GM12891 (cell line): ENCODE results near the gene SCNN1A.

Source experiments
- POLR2A ChIP-seq: IDR thresholded peaks from 2 replicates; pipeline ENCODE4 v1.6.1; 2011; ENCODE audit warnings: low read depth, low read length, control low read depth
- POLR2AphosphoS5 ChIP-seq: IDR thresholded peaks from 2 replicates; pipeline ENCODE4 v1.6.1; 2011; ENCODE audit warnings: low read depth, low read length, control low read depth
- SPI1 ChIP-seq: IDR thresholded peaks from 2 replicates; pipeline ENCODE4 v1.6.1; 2011; ENCODE audit warnings: low read depth, low read length, control low read depth
- TAF1 ChIP-seq: IDR thresholded peaks from 2 replicates; pipeline ENCODE4 v1.6.1; 2011; ENCODE audit warnings: low read depth, low read length, control low read depth

DNA sequence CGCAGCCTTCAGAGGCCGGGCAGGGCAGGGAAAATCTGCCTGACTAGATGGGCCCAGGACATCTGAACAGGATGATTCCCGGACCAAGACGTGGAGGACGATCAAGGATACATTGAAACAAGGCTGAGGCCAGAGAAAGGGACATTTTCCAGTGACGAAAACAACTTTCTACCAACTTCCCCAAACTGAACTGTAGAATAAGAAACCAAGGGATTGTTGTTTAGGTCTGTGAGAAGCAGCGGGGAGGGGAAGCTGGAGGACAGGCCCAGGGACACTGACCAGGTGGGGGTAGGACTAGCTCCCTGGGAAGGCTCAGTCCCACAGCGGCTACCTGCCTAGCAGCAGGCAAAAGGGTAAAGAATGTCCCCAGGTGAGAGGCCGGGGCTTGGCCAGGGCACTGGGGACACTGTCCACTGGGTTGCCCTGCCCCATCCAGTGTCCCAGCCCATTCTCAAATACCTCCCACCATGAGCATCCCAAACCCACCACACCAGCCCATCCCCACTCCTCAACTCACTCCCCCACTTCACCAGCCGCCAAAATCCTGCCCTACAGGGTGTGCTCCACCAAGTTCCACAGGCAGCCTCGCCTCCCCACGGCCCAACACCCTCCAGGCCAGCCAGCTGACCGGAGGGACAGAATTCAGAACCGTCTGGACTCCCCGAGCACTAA, 34.5 kb downstream of the SCNN1A start:
- TF ChIP-seq TAF1 (no peak), SPI1 (no peak), POLR2A (no peak), POLR2AphosphoS5 (no peak)
